D341Med (cell line): ENCODE data around the gene SLC35A4.
"Not testable (repeated sequence)": the region's sequence is repeated elsewhere in the genome, so short reads cannot be mapped to it uniquely, and the experiment has no call there.

ENCODE experiments used
- DNase-seq: peaks from one replicate; pipeline ENCODE4 v3.0.0; 2012; ENCODE audit warnings: low spot score

Gene SLC35A4

DNA sequence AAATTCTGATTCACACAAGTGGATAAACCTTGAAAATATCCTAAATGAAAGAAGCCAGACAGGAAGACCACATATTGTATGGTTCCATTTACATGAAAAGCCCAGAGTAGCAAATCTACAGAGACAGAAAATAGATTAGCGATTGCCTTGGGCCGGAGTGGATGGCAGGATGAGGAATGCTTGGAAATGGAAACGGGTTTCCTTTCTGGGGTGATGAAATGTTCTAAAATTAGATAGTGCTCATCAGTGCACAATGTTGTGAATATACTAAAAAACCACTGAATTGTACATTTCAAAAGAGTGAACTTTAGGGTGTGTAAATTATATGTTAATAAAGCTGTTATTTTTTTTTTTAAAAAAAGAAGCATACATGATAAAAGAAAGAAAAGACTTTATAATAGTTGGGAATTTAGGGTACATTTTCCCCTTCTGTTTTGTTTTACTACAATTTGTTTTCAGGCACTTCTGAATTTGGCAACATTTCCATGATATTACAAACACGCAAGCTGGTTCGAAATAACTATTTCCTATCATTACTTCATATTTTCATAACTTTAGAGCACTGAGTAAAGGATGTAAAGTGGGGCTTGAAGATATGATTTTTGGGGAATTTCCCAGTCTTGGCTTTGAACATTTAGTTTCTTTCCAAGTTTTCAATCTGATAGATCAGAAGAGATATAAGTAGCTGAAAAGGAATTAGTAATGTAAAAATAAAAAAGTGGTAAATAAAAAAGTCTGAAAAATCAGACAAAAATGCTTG, 23.9 kb downstream of the SLC35A4 start:
- no peak for DNase-seq

- no peak for DNase-seq
Observed at GRCh38 chr5:140590861-140591260, 26.2 kb downstream of the SLC35A4 start.

GRCh38 chr5:140591747-140592372, 27.2 kb downstream of the SLC35A4 start:
- no peak for DNase-seq

DNA sequence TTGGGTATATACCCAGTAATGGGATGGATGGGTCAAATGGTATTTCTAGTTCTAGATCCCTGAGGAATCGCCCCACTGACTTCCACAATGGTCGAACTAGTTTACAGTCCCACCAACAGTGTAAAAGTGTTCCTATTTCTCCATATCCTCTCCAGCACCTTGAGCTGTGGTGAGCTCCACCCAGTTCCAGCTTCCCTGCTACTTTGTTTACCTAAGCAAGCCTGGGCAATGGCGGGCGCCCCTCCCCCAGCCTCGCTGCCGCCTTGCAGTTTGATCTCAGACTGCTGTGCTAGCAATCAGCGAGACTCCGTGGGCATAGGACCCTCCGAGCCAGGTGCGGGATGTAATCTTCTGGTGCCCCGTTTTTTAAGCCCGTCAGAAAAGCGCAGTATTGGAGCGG, 28.4 kb downstream of the SLC35A4 start:
- DNase-seq = not testable (repeated sequence)

DNA sequence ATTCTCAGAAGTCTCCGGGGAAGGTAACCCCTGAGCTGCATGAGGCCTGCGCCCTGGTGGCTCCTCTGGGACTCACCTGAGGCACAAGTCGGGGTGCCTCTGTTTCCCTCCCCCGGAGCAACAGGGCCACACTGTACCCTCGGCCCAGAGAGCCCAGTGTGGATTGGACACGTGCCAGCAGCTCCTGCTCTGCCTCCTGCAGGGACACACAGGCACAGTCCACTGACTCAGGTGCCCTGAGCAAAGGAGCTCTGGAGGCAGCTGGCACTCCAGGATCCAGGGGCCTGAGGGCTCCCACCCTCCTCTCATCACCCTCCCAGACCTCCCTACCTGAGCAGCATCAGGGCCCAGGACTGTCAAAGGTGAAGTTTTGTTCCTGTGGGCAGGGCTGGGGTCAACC, 29.5 kb downstream of the SLC35A4 start:
- DNase-seq = no peak

DNA sequence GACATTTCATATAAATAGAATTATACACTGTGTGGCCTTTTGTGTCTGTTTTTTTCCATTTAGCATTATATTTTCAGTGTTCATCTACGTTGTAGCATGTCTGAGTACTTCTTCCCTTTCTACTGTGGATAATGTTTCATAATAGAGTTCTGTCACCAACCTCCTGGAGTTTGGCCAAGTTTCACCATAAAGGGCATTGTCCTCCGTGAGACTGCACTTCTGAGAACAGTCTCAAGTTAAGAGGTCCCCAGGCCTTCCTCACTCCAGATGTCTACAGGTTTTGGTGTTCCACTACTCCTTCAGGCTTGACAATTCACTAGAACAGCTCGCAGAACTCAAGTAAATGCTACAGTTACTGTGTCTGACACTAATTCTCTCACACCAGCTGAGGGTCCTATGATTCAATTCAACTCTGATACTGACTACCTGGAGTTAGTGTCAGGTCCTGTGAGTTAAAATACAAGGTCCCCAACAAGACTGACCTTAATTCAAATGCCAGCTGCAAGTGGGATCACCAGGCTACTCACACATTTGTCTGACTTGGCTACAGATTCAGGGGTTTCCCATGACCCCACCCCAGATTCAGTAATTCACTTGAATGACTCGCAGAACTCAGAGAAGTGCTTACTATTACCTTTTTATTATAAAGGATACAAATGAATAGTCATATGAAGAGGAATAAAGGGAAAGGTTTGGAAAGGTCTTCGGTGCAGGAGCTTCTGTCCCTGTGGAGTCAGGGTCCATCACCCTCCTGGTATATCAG, 31.1 kb downstream of the SLC35A4 start:
- DNase-seq = no peak

DNA sequence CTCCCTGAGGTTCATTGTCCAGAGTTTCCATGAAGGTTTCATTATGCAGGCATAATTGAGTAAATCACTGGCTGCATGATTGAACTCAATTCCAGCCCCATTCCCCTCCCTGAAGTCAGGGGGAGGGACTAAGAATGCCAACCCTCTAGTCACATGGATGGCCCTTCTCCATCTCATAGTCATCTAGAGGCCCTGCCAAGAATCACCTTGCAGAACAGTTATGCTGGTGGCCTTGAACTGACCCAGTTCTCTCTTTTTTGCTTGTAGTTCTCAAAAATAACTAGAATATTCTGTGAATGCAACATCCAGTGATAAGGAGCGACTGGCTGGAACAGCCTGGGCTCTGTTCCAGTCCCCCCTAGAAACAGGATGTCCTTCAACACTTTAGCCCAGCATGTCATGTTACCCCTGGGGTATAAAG, 31.7 kb downstream of the SLC35A4 start:
- no peak for DNase-seq

GRCh38 chr5:140598836-140599235, 34.2 kb downstream of the SLC35A4 start:
- no peak for DNase-seq

GRCh38 chr5:140600096-140600495, 35.5 kb downstream of the SLC35A4 start:
- no peak for DNase-seq

GRCh38 chr5:140602147-140602546, 37.5 kb downstream of the SLC35A4 start:
- no peak for DNase-seq

DNA sequence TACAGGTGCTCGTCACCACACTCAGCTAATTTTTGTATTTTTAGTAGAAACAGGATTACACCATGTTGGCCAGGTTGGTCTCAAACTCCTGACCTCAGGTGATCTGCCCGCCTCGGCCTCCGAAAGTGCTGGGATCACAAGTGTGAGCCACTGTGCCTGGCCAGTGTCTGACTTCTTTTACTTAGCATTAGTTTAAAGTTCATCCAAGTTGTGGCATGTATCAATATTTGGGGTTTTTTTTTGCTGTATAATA, 38.7 kb downstream of the SLC35A4 start:
- DNase-seq = not testable (repeated sequence)

GRCh38 chr5:140603734-140604133, 39.1 kb downstream of the SLC35A4 start:
- no peak for DNase-seq

DNA sequence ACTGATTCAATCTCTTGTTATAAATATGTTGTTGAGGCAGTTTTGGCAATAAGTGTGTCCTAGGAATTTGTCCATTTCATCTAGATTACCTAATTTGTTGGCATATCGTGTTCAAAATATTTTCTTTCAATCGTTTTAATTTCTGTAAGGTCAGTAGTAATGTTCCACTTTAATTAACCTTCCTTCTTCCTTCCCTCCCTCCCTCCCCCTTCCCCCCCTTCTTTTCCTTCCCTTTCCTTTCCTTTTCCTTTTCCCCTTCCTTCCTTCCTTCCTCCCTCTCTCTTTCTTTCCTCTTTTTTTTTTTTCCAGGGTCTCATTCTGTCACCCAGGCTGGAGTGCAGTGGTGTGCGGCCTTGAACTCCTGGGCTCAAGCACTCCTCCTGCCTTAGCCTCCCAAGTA, 41.3 kb downstream of the SLC35A4 start:
- no peak for DNase-seq

GRCh38 chr5:140607031-140607430, 42.4 kb downstream of the SLC35A4 start:
- DNase-seq = no peak

- no peak for DNase-seq
Observed at GRCh38 chr5:140608722-140609121, 44.1 kb downstream of the SLC35A4 start.

DNA sequence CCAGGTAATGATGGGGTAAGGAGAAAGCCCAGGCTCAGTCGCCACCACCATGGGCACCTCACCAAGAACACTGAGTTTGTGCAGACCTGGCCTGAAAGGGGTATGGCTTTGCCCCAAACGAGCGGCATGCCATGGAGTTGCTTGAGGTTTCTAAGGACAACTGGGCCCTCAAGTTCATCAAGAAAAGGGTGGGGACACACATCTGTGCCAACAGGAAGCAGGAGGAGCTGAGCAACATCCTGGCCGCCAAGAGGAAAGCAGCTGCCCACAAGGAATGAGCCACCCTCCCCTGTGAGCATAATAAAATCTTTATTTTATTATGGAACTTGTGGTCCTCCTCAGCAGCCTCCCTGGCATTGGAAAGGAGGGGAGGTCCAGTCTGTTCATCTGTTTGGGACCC, 44.5 kb downstream of the SLC35A4 start:
- no peak for DNase-seq

GRCh38 chr5:140611020-140611521, 46.4 kb downstream of the SLC35A4 start:
- DNase-seq = no peak
